PC-3 (cell line): ENCODE measurements around the gene WDR59. TPM values are rescaled to one million over a fixed set of nuclear protein-coding genes. Genes with fewer than 3 reads are reported as not detected.
A peak's percentile ranks its signal among the peaks of the same experiment; 100 is the strongest.

Experiments used
- ATAC-seq: fragments of 200-7000 bp; cut with Tn5 transposase; 2 replicates; pipeline ENCODE4 v1.9.1; 2020; ENCODE audit warnings: mild to moderate bottlenecking, moderate library complexity
- BruUV-seq: library from RNA; stranded (reverse); fragments of 400-500 nt; replicated peaks from 2 replicates; lab custom pipeline; 2021; lab: Mats Ljungman, UMichigan
- CTCF ChIA-PET: fragments of 300-600 bp; sonication (Branson Sonifier 250); formaldehyde crosslinking; loops from one replicate; lab custom pipeline; 2022; ENCODE audit warnings: antibody characterized with exemption; lab: Charles Lee
- POLR2A ChIA-PET: fragments of 300-600 bp; sonication (Branson Sonifier 250); formaldehyde crosslinking; loops from one replicate; lab custom pipeline; 2022; ENCODE audit warnings: antibody characterized with exemption; ENCODE audit not compliant: unreplicated experiment; lab: Charles Lee
- DNase-seq: peaks from one replicate; pipeline ENCODE4 v3.0.0-alpha.2; 2015
- H2AFZ ChIP-seq: fragments of 300-600 bp; sonication (generic); 2 replicates; pipeline ENCODE4 v1.6.0; 2016; ENCODE audit warnings: antibody characterized with exemption, low read length
- H3F3A ChIP-seq: fragments of 300-600 bp; sonication (generic); one replicate; pipeline ENCODE4 v1.6.0; 2017; ENCODE audit warnings: antibody characterized with exemption, low read length, control low read depth, mild to moderate bottlenecking; ENCODE audit not compliant: unreplicated experiment
- H3K27ac ChIP-seq: fragments of 300-600 bp; sonication (generic); 2 replicates; pipeline ENCODE4 v1.5.1; 2016; ENCODE audit warnings: mild to moderate bottlenecking, low read length
- H3K27me3 ChIP-seq: fragments of 300-600 bp; sonication (generic); 2 replicates; pipeline ENCODE4 v1.6.1; 2016; ENCODE audit warnings: low read length, mixed read lengths
- H3K36me3 ChIP-seq: fragments of 300-600 bp; sonication (generic); 2 replicates; pipeline ENCODE4 v1.6.1; 2016; ENCODE audit warnings: low read depth, mixed run types, low read length, mixed read lengths
- H3K4me1 ChIP-seq: fragments of 300-600 bp; sonication (generic); 2 replicates; pipeline ENCODE4 v1.5.1; 2016; ENCODE audit warnings: low read length; ENCODE audit not compliant: insufficient read depth
- H3K4me2 ChIP-seq: fragments of 300-600 bp; sonication (generic); 2 replicates; pipeline ENCODE4 v1.6.0; 2016; ENCODE audit warnings: low read length
- H3K4me3 ChIP-seq: fragments of 300-600 bp; sonication (generic); 2 replicates; pipeline ENCODE4 v1.5.1; 2016; ENCODE audit warnings: mild to moderate bottlenecking, low read length, mixed read lengths
- H3K79me2 ChIP-seq: fragments of 300-600 bp; sonication (generic); 2 replicates; pipeline ENCODE4 v1.6.1; 2017; ENCODE audit warnings: low read length, mixed read lengths
- H3K9ac ChIP-seq: fragments of 300-600 bp; sonication (generic); 2 replicates; pipeline ENCODE4 v1.6.0; 2016; ENCODE audit warnings: mild to moderate bottlenecking, low read length
- H3K9me2 ChIP-seq: fragments of 300-600 bp; sonication (generic); replicated peaks from 2 replicates; pipeline ENCODE4 v1.6.1; 2016; ENCODE audit warnings: mixed run types, low read length, mixed read lengths
- H3K9me3 ChIP-seq: fragments of 300-600 bp; sonication (generic); 2 replicates; pipeline ENCODE4 v1.6.1; 2016; ENCODE audit warnings: low read length, mixed read lengths
- H4K20me1 ChIP-seq: fragments of 300-600 bp; sonication (generic); 2 replicates; pipeline ENCODE4 v1.6.1; 2016; ENCODE audit warnings: low read length, mixed read lengths
- EZH2 ChIP-seq: fragments of 300-600 bp; sonication (generic); IDR thresholded peaks from one replicate; pipeline ENCODE4 v1.6.1; 2017; ENCODE audit warnings: antibody characterized with exemption, mild to moderate bottlenecking, low read length; ENCODE audit not compliant: unreplicated experiment
- EZH2phosphoT487 ChIP-seq: fragments of 300-600 bp; sonication (generic); IDR thresholded peaks from 2 replicates; pipeline ENCODE4 v1.6.1; 2018; ENCODE audit warnings: mild to moderate bottlenecking, antibody characterized with exemption, low read length, borderline replicate concordance
- intact Hi-C: fragments of 100-400 bp; cut with micrococcal nuclease; formaldehyde crosslinking; loops from 2 replicates; pipeline ENCODE4 v1.9.0; 2023
- total RNA-seq: library from RNA; depleted of rRNA; stranded (reverse); fragments of >200 nt; gene quantifications from 2 replicates; pipeline ENCODE4 v1.2.3, GENCODE V29; 2014
- TF ChIP-seq, protein P1 (sequence below): fragments of 300-600 bp; sonication (generic); conservative IDR thresholded peaks from 2 replicates; pipeline ENCODE4 v1.5.1; 2017; ENCODE audit warnings: antibody characterized with exemption, low read depth, mild to moderate bottlenecking, low read length

The WDR59 gene
- total RNA-seq, 1 experiment from 2014 or later = 11.8 TPM

DNA sequence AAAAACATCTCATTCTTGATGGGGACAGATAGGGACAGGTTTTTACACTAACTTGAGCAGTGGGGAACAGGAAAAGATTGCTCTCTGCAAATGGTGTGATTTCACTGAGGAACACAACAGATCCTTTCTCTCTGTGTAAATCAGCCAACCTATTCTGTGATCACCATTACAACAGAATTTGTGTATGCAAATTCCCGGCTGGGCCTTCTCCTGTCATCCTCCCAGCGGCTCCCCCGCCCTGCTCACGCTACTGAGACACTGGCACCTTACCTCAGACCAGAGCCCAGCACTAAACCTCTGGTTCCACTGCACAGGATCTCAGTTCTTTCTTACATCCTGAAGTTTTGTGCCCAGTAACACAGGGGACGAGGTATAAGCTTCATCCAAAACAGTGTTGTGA is 113.3 kb downstream of the WDR59 start:
- Histone ChIP-seq H3K79me2 (no peaks in the 10 kb centered on the region), H3K27me3 (no peaks in the 10 kb centered on the region), H3K36me3 (no peaks in the 10 kb centered on the region; the same call in 1 of the 2 replicates), H3K4me2 (no peak overlapping the region), H3K9me3 (no peaks in the 10 kb centered on the region), H3K9me2 (no peaks in the 10 kb centered on the region), H3K27ac (no peak overlapping the region), H3K4me1 (no peaks in the 10 kb centered on the region), H2AFZ (no peak overlapping the region), H3K9ac (no peak overlapping the region), H4K20me1 (no peaks in the 10 kb centered on the region), H3F3A (no peaks in the 10 kb centered on the region), H3K4me3 (no peak overlapping the region)
- CTCF ChIA-PET = no interaction called here
- no peak for DNase-seq
- intact Hi-C loops = no loop called here
- no peak for TF ChIP-seq EZH2phosphoT487
- TF ChIP-seq, protein P1, sequence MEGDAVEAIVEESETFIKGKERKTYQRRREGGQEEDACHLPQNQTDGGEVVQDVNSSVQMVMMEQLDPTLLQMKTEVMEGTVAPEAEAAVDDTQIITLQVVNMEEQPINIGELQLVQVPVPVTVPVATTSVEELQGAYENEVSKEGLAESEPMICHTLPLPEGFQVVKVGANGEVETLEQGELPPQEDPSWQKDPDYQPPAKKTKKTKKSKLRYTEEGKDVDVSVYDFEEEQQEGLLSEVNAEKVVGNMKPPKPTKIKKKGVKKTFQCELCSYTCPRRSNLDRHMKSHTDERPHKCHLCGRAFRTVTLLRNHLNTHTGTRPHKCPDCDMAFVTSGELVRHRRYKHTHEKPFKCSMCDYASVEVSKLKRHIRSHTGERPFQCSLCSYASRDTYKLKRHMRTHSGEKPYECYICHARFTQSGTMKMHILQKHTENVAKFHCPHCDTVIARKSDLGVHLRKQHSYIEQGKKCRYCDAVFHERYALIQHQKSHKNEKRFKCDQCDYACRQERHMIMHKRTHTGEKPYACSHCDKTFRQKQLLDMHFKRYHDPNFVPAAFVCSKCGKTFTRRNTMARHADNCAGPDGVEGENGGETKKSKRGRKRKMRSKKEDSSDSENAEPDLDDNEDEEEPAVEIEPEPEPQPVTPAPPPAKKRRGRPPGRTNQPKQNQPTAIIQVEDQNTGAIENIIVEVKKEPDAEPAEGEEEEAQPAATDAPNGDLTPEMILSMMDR = no peak
- TF ChIP-seq EZH2 = no peak
- BruUV-seq = no TSS peak
- POLR2A ChIA-PET = no interaction called here
- no peak for ATAC-seq

DNA sequence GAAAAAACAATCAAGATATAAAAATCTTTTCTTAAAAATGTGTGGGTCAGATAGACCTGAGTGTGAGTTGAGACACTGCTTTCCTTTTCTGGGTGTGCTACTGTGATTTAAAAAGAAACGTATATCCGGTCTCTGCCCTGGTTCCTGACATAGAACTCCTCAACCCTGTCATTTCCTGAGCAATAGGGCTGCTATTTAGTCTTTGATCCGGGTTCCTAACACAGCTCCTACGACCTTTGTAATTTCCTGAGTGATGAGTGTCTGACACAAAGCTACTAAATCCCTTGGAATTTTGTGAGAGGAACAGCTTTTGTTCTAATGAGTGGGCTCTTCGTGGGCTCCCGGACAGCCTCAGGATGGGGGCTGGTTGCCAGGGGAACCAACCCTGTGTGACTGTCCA is 116.4 kb downstream of the WDR59 start:
- TF ChIP-seq EZH2 = no peak
- TF ChIP-seq, protein P1 = no peak
- no peak for TF ChIP-seq EZH2phosphoT487
- H3F3A ChIP-seq = no peaks in the 10 kb centered on the region
- H3K4me1 ChIP-seq = no peaks in the 10 kb centered on the region
- no peak overlapping the region for H3K4me3 ChIP-seq
- no peak overlapping the region for H3K9ac ChIP-seq
- POLR2A ChIA-PET = no interaction called here
- no peaks in the 10 kb centered on the region for H3K27me3 ChIP-seq
- no TSS peak for BruUV-seq
- 0 out of 2 replicates have a peak overlapping the region, but pooled peaks have one; percentile 5 for H3K27ac ChIP-seq
- H3K4me2 ChIP-seq = no peak overlapping the region
- DNase-seq (peak; percentile 24), ATAC-seq (no peak)
- H4K20me1 ChIP-seq = no peaks in the 10 kb centered on the region
- H2AFZ ChIP-seq = no peak overlapping the region
- no peaks in the 10 kb centered on the region for H3K79me2 ChIP-seq
- no peaks in the 10 kb centered on the region for H3K36me3 ChIP-seq
- intact Hi-C loops = no loop called here
- no peaks in the 10 kb centered on the region for H3K9me2 ChIP-seq
- CTCF ChIA-PET = no interaction called here
- no peaks in the 10 kb centered on the region for H3K9me3 ChIP-seq

DNA sequence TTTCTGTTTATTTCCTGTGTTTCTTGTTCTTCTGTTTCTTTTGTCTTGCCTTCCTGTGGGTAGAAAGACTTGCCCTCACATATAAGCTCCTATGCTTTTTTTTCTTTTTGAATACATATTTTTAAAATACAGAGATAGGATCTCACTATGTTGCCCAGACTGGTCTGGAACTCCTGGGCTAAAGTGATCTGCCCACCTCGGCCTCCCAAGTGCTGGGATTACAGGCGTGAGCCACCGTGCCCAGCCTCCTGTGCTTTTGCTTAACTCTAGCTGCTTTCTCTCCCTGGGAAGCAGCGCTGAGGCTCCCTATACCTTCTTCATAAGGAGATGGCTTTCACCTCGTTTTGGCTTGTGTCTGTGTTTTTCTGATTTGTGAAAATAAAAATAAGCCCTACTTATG is 116.9 kb downstream of the WDR59 start:
- no TSS peak for BruUV-seq
- CTCF ChIA-PET = no interaction called here

More for the DNA sequence above, 116.9 kb downstream of the WDR59 start:
- Histone ChIP-seq H3K9me2 (no peaks in the 10 kb centered on the region), H3K4me3 (no peak overlapping the region), H3F3A (no peaks in the 10 kb centered on the region), H3K9me3 (no peaks in the 10 kb centered on the region), H3K9ac (no peak overlapping the region), H4K20me1 (no peaks in the 10 kb centered on the region), H2AFZ (no peak overlapping the region), H3K27me3 (no peaks in the 10 kb centered on the region), H3K4me1 (no peaks in the 10 kb centered on the region), H3K27ac (0 out of 2 replicates have a peak overlapping the region, but pooled peaks have one; percentile 5), H3K36me3 (no peaks in the 10 kb centered on the region), H3K4me2 (no peak overlapping the region), H3K79me2 (no peaks in the 10 kb centered on the region)
- POLR2A ChIA-PET = no interaction called here
- TF ChIP-seq EZH2phosphoT487 (no peak), EZH2 (no peak)
- TF ChIP-seq, protein P1 = no peak
- intact Hi-C loops = no loop called here
- DNase-seq (no peak), ATAC-seq (no peak)
